Jurkat, Clone E6-1 (cell line): ENCODE results near the gene INS. TPM values are rescaled to one million over a fixed set of nuclear protein-coding genes. Genes with fewer than 3 reads are reported as not detected.
A peak's percentile ranks its signal among the peaks of the same experiment; 100 is the strongest.

Source experiments
- DNase-seq: peaks from one replicate; pipeline ENCODE4 v3.0.0-alpha.2; 2011; ENCODE audit warnings: low read depth, low spot score
- H3K4me3 ChIP-seq: 2 replicates; pipeline ENCODE4 v1.5.1; 2011; ENCODE audit warnings: mild to moderate bottlenecking, low read length, control low read depth, moderate library complexity
- polyA plus RNA-seq: library from polyadenylated mRNA; unstranded; fragments of >200 nt; gene quantifications from one replicate; pipeline ENCODE4 v1.2.1, GENCODE V29; 2012; ENCODE audit warnings: missing spikeins; ENCODE audit not compliant: insufficient read length, insufficient read depth

Gene INS
- not detected for polyA plus RNA-seq

- DNase-seq, result no peak
- H3K4me3 ChIP-seq, result no peak within 1 kb of the TSS
Observed at GRCh38 chr11:2160736-2161259, at the start of gene INS. TSS of gene INS (minus strand) at chr11:2161209. CDS start at chr11:2160971, 238 bp downstream.

- no peak for DNase-seq
- no peak overlapping the region for H3K4me3 ChIP-seq
Observed at GRCh38 chr11:2210366-2211112, 49.5 kb upstream of the INS start.

GRCh38 chr11:2209900-2210321, 48.9 kb upstream of the INS start:
- no peak for DNase-seq
- no peak overlapping the region for H3K4me3 ChIP-seq

GRCh38 chr11:2209370-2209801, 48.4 kb upstream of the INS start:
- DNase-seq, result no peak
- H3K4me3 ChIP-seq, result no peak overlapping the region

GRCh38 chr11:2208691-2209369, 47.8 kb upstream of the INS start:
- DNase-seq, result no peak
- H3K4me3 ChIP-seq, result no peak overlapping the region

GRCh38 chr11:2207773-2208621, 47.0 kb upstream of the INS start:
- no peak for DNase-seq
- no peak overlapping the region for H3K4me3 ChIP-seq

- no peak for DNase-seq
- H3K4me3 ChIP-seq, result no peak overlapping the region
Observed at GRCh38 chr11:2207212-2207611, 46.2 kb upstream of the INS start.

GRCh38 chr11:2205981-2206690, 45.1 kb upstream of the INS start:
- no peak for DNase-seq

GRCh38 chr11:2205214-2205720, 44.3 kb upstream of the INS start:
- no peak overlapping the region for H3K4me3 ChIP-seq
- no peak for DNase-seq

More at GRCh38 chr11:2205981-2206690, 45.1 kb upstream of the INS start:
- H3K4me3 ChIP-seq, result no peak overlapping the region

GRCh38 chr11:2204361-2205213, 43.6 kb upstream of the INS start:
- DNase-seq, result no peak
- H3K4me3 ChIP-seq, result no peak overlapping the region

GRCh38 chr11:2203440-2204259, 42.6 kb upstream of the INS start:
- DNase-seq, result no peak
- no peak overlapping the region for H3K4me3 ChIP-seq

- no peak for DNase-seq
- H3K4me3 ChIP-seq, result no peak overlapping the region
Observed at GRCh38 chr11:2202900-2203439, 42.0 kb upstream of the INS start.

- no peak overlapping the region for H3K4me3 ChIP-seq
- DNase-seq, result peak; percentile 6
Observed at GRCh38 chr11:2202071-2202899, 41.3 kb upstream of the INS start.

GRCh38 chr11:2201542-2201941, 40.5 kb upstream of the INS start:
- no peak for DNase-seq
- no peak overlapping the region for H3K4me3 ChIP-seq

- H3K4me3 ChIP-seq, result no peak overlapping the region
- no peak for DNase-seq
Observed at GRCh38 chr11:2200957-2201519, 40.0 kb upstream of the INS start.

- no peak for DNase-seq
- no peak overlapping the region for H3K4me3 ChIP-seq
Observed at GRCh38 chr11:2200536-2200935, 39.5 kb upstream of the INS start.
